A673 (cell line): ENCODE data around the gene RIN1. TPM values are rescaled to one million over a fixed set of nuclear protein-coding genes. Genes with fewer than 3 reads are reported as not detected.

Experiments used
- BruUV-seq: library from RNA; stranded (reverse); fragments of 400-500 nt; replicated peaks from 2 replicates; lab custom pipeline; 2021; lab: Mats Ljungman, UMichigan
- CTCF ChIA-PET: fragments of 300-600 bp; sonication (Branson Sonifier 250); formaldehyde crosslinking; loops from one replicate; lab custom pipeline; 2022; ENCODE audit warnings: antibody characterized with exemption; lab: Charles Lee
- POLR2A ChIA-PET: fragments of 300-600 bp; sonication (Branson Sonifier 250); formaldehyde crosslinking; loops from one replicate; lab custom pipeline; 2022; ENCODE audit warnings: antibody characterized with exemption; ENCODE audit not compliant: low non-redundant PET; lab: Charles Lee
- DNase-seq: peaks from one replicate; pipeline ENCODE4 v3.0.0-alpha.2; 2015; ENCODE audit warnings: low spot score
- H3K27ac ChIP-seq: fragments of 200-600 bp; sonication (generic); 2 replicates; pipeline ENCODE4 v1.5.1; 2016; ENCODE audit warnings: mixed run types, low read depth, mild to moderate bottlenecking, mixed read lengths, antibody characterized with exemption, low read length; ENCODE audit not compliant: poor library complexity, severe bottlenecking
- H3K27me3 ChIP-seq: fragments of 200-600 bp; sonication (generic); replicated peaks from 2 replicates; pipeline ENCODE4 v1.6.1; 2017; ENCODE audit warnings: mixed run types, low read depth, mild to moderate bottlenecking, mixed read lengths, antibody characterized with exemption, low read length; ENCODE audit not compliant: insufficient read depth, poor library complexity
- H3K36me3 ChIP-seq: fragments of 200-600 bp; sonication (generic); 2 replicates; pipeline ENCODE4 v1.6.1; 2016; ENCODE audit warnings: mixed run types, mild to moderate bottlenecking, mixed read lengths, antibody characterized with exemption, low read length; ENCODE audit not compliant: insufficient read depth, poor library complexity, severe bottlenecking
- H3K4me1 ChIP-seq: fragments of 200-600 bp; sonication (generic); 2 replicates; pipeline ENCODE4 v1.6.1; 2017; ENCODE audit warnings: mixed run types, mild to moderate bottlenecking, mixed read lengths, antibody characterized with exemption, low read length; ENCODE audit not compliant: insufficient read depth, poor library complexity, severe bottlenecking
- H3K4me3 ChIP-seq: fragments of 200-600 bp; sonication (generic); 2 replicates; pipeline ENCODE4 v1.5.1; 2016; ENCODE audit warnings: low read depth, mixed run types, mild to moderate bottlenecking, mixed read lengths, low read length; ENCODE audit not compliant: poor library complexity, severe bottlenecking
- H3K9me3 ChIP-seq: fragments of 200-600 bp; sonication (generic); 2 replicates; pipeline ENCODE4 v1.6.1; 2016; ENCODE audit warnings: mixed run types, low read depth, mild to moderate bottlenecking, mixed read lengths, antibody characterized with exemption, low read length; ENCODE audit not compliant: poor library complexity, severe bottlenecking
- EZH2 ChIP-seq: fragments of 200-600 bp; sonication (generic); IDR thresholded peaks from 2 replicates; pipeline ENCODE4 v1.6.1; 2017; ENCODE audit warnings: borderline replicate concordance, low read depth, mild to moderate bottlenecking, mixed read lengths, antibody characterized with exemption, low read length; ENCODE audit not compliant: poor library complexity, severe bottlenecking
- intact Hi-C: fragments of 100-400 bp; cut with micrococcal nuclease; formaldehyde crosslinking; loops from one replicate; pipeline ENCODE4 v1.10.0; 2022; ENCODE audit not compliant: unreplicated experiment
- total RNA-seq: library from RNA; stranded (reverse); gene quantifications from 2 replicates; pipeline ENCODE4 v1.2.3, GENCODE V29; 2021
- TF ChIP-seq, protein P1 (sequence below): fragments of 300-800, 200-600 bp; sonication (generic); conservative IDR thresholded peaks from 2 replicates; pipeline ENCODE4 v1.5.1; 2017; ENCODE audit warnings: low read depth, mild to moderate bottlenecking, antibody characterized with exemption, low read length, moderate library complexity, mixed read lengths

Gene RIN1
- total RNA-seq, 1 experiment from 2014 or later: 4.9 TPM

DNA sequence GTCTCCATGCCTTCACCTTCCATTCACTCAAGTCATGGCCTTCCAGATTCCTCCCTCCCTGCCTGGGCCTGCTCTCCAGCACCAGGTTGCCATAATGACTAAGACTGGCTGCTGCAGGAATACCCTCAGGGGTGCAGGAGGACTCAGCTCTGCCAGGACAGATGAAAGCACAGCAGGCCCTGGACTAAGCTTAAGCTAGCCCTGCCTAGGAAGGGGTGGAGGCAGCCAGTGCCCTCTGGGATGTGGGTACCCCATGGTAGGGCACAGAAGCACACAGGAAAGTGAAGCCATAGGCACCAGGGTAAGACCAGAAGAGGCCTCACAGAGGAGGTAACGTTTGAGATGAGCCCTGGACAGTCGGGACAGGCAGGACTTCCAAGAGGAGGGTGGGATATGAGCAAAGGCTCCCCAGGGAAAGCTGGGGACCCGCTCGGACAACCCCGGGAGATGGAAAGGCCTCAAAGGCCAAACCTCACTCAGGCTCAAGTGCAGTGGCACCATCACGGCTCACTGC is 3.0 kb upstream of the RIN1 start:
- Histone ChIP-seq H3K27ac (no peak overlapping the region), H3K36me3 (peaks cover 16% of the 10 kb centered on the region), H3K4me3 (no peak overlapping the region), H3K9me3 (no peaks in the 10 kb centered on the region), H3K4me1 (peaks cover 31% of the 10 kb centered on the region), H3K27me3 (no peaks in the 10 kb centered on the region)
- ChIA-PET CTCF (no interaction called here), POLR2A (no interaction called here)
- TF ChIP-seq, protein P1, sequence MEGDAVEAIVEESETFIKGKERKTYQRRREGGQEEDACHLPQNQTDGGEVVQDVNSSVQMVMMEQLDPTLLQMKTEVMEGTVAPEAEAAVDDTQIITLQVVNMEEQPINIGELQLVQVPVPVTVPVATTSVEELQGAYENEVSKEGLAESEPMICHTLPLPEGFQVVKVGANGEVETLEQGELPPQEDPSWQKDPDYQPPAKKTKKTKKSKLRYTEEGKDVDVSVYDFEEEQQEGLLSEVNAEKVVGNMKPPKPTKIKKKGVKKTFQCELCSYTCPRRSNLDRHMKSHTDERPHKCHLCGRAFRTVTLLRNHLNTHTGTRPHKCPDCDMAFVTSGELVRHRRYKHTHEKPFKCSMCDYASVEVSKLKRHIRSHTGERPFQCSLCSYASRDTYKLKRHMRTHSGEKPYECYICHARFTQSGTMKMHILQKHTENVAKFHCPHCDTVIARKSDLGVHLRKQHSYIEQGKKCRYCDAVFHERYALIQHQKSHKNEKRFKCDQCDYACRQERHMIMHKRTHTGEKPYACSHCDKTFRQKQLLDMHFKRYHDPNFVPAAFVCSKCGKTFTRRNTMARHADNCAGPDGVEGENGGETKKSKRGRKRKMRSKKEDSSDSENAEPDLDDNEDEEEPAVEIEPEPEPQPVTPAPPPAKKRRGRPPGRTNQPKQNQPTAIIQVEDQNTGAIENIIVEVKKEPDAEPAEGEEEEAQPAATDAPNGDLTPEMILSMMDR: no peak
- TF ChIP-seq EZH2: no peak
- DNase-seq: no peak
- no TSS peak for BruUV-seq
- intact Hi-C loops: no loop called here

DNA sequence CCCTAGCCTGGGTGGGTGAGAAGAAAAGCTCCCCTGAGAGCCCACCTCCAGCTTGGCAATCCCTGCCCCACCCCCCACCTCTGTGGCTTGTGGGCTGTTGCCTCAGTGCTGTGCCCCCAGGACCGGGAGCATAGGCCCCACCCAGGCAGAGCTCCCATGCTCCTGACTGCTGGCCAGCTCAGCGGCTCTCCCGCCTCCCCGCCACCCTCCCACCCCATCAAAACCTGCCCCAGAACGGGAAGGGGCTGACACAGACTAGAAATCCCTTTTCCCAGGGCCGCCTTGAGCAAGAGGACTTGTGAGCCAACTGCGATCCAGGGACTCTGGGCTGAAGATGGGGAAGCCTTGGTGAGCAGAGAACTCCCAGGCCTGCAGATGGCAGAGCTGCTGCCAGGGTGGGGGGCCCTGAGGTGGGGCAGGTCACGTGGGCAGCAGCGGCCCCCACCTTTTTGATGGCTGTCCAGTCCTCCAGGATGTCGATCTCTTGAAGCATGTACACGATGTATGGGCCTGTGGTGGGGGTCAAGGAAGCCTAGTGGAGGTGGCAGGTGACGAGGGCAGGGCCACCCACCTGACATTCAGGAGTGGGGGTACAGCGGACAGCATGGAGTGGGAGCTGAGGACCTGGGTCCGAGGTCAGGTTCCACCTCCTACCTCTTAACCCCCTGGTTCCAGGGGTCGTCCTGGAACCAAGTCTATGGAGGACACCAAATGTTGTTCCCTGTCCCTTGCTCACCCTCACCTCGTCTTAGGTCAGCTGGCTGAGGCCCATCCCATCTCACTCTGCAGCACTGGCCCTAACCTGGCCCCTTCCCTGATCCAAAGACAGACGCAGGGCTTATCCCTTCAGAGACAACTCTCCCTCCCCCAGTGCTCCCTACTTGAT is 2.3 kb upstream of the RIN1 start:
- Histone ChIP-seq H3K4me1 (peaks cover 25% of the 10 kb centered on the region), H3K9me3 (no peaks in the 10 kb centered on the region), H3K27ac (no peak overlapping the region), H3K36me3 (peaks cover 16% of the 10 kb centered on the region), H3K4me3 (no peak overlapping the region), H3K27me3 (no peaks in the 10 kb centered on the region)
- no peak for DNase-seq
- POLR2A ChIA-PET: no interaction called here
- BruUV-seq: no TSS peak
- TF ChIP-seq EZH2: no peak
- TF ChIP-seq, protein P1: no peak
- intact Hi-C loops: no loop called here
- CTCF ChIA-PET: no interaction called here

DNA sequence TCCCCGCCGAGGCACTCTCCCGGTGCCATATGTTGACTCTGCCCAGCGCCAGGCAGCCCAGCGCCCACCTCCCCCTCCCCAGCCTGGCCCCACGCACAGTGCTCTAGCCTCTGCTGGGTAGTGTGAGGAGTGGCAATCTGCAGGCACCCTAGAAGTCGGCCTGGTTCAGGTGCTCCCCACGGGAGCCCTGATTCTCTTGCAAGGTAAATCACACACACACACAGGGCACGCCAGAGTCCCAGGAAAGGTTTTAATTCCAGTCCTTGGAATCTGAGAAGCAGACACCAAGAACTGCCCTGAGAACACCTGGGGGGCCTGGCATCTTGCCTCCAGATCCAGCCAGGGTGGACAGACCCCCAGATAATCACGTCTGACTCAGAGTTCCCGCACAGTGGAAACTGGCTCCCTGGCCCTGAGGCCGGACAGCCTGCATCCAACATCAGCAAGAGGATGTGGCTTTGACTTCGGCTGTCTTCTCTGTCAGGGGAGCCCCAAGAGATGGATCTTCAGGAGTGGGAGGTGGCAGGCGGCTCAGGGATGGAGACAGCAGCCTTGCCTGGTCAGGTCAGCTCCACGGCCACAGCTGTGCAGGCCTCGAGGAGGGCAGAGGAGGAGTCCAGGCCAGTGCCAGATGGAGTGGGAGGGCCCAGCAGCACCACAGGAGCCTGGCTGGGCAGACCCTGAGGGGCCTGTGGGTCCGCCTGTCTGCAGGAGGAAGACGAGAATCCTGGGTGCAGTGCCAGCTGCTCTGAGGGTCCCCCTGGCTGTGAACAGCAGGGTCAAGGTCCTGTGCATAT is 1.1 kb upstream of the RIN1 start:
- intact Hi-C loops: no loop called here
- POLR2A ChIA-PET: no interaction called here

More for the DNA sequence above, 1.1 kb upstream of the RIN1 start:
- no peak for DNase-seq
- no peaks in the 10 kb centered on the region for H3K27me3 ChIP-seq
- CTCF ChIA-PET: no interaction called here
- H3K27ac ChIP-seq: peak overlapping the region; percentile 69
- TF ChIP-seq, protein P1: no peak
- TF ChIP-seq EZH2: no peak
- no peaks in the 10 kb centered on the region for H3K9me3 ChIP-seq
- no TSS peak for BruUV-seq
- H3K36me3 ChIP-seq: peaks cover 16% of the 10 kb centered on the region
- H3K4me3 ChIP-seq: no peak overlapping the region
- peaks cover 25% of the 10 kb centered on the region for H3K4me1 ChIP-seq
